ENCODE measurements around the gene ESRRG. TPM values are rescaled to one million over a fixed set of nuclear protein-coding genes. Genes with fewer than 3 reads are reported as not detected.

The ESRRG gene
- total RNA-seq, 1 donor from 2014 or later, result 3.8 TPM

GRCh38 chr1:216459651-216460207 is 263.5 kb downstream of the ESRRG start:
- DNase-seq (ENCODE audit: low spot score), result no peak
- H3K9me3 Mint-ChIP-seq (ENCODE audit: unreplicated experiment), result no peaks in the 10 kb centered on the region
- no peak overlapping the region for H3K27ac Mint-ChIP-seq (ENCODE audit: unreplicated experiment)
- H3K27me3 Mint-ChIP-seq (ENCODE audit: unreplicated experiment), result no peaks in the 10 kb centered on the region
- H3K36me3 Mint-ChIP-seq (ENCODE audit: low read depth, unreplicated experiment), result no peaks in the 10 kb centered on the region
- H3K4me1 Mint-ChIP-seq (ENCODE audit: unreplicated experiment), result peaks cover 4% of the 10 kb centered on the region
- no peak overlapping the region for H3K4me3 Mint-ChIP-seq (ENCODE audit: unreplicated experiment)
- no peak for TF ChIP-seq CTCF (IDR thresholded peaks at IDR 0.05; ENCODE audit: unreplicated experiment)

- Mint-ChIP-seq H3K36me3 (ENCODE audit: low read depth, unreplicated experiment) (no peaks in the 10 kb centered on the region), H3K4me3 (ENCODE audit: unreplicated experiment) (no peak overlapping the region), H3K4me1 (ENCODE audit: unreplicated experiment) (peaks cover 4% of the 10 kb centered on the region), H3K27me3 (ENCODE audit: unreplicated experiment) (no peaks in the 10 kb centered on the region), H3K9me3 (ENCODE audit: unreplicated experiment) (no peaks in the 10 kb centered on the region), H3K27ac (ENCODE audit: unreplicated experiment) (no peak overlapping the region)
- DNase-seq (ENCODE audit: low spot score), result no peak
- no peak for TF ChIP-seq CTCF (IDR thresholded peaks at IDR 0.05; ENCODE audit: unreplicated experiment)
Measured at GRCh38 chr1:216458812-216459211, 264.4 kb downstream of the ESRRG start.

GRCh38 chr1:216457356-216457755 is 265.9 kb downstream of the ESRRG start:
- no peak overlapping the region for H3K4me3 Mint-ChIP-seq (ENCODE audit: unreplicated experiment)
- no peaks in the 10 kb centered on the region for H3K36me3 Mint-ChIP-seq (ENCODE audit: low read depth, unreplicated experiment)
- no peak for DNase-seq (ENCODE audit: low spot score)
- no peak overlapping the region for H3K27ac Mint-ChIP-seq (ENCODE audit: unreplicated experiment)
- no peak for TF ChIP-seq CTCF (IDR thresholded peaks at IDR 0.05; ENCODE audit: unreplicated experiment)
- peaks cover 4% of the 10 kb centered on the region for H3K4me1 Mint-ChIP-seq (ENCODE audit: unreplicated experiment)
- no peaks in the 10 kb centered on the region for H3K9me3 Mint-ChIP-seq (ENCODE audit: unreplicated experiment)
- peaks cover 1% of the 10 kb centered on the region for H3K27me3 Mint-ChIP-seq (ENCODE audit: unreplicated experiment)

- H3K27me3 Mint-ChIP-seq (ENCODE audit: unreplicated experiment), result peaks cover 1% of the 10 kb centered on the region
- H3K4me3 Mint-ChIP-seq (ENCODE audit: unreplicated experiment), result no peak overlapping the region
- TF ChIP-seq CTCF (IDR thresholded peaks at IDR 0.05; ENCODE audit: unreplicated experiment), result no peak
- no peak overlapping the region for H3K27ac Mint-ChIP-seq (ENCODE audit: unreplicated experiment)
- H3K9me3 Mint-ChIP-seq (ENCODE audit: unreplicated experiment), result no peaks in the 10 kb centered on the region
- H3K36me3 Mint-ChIP-seq (ENCODE audit: low read depth, unreplicated experiment), result no peaks in the 10 kb centered on the region
- DNase-seq (ENCODE audit: low spot score), result no peak
- peaks cover 4% of the 10 kb centered on the region for H3K4me1 Mint-ChIP-seq (ENCODE audit: unreplicated experiment)
Measured at GRCh38 chr1:216456682-216457081, 266.5 kb downstream of the ESRRG start.

- no peak overlapping the region for H3K27ac Mint-ChIP-seq (ENCODE audit: unreplicated experiment)
- H3K4me1 Mint-ChIP-seq (ENCODE audit: unreplicated experiment), result no peaks in the 10 kb centered on the region
- no peak for TF ChIP-seq CTCF (IDR thresholded peaks at IDR 0.05; ENCODE audit: unreplicated experiment)
- H3K27me3 Mint-ChIP-seq (ENCODE audit: unreplicated experiment), result peaks cover 1% of the 10 kb centered on the region
- H3K4me3 Mint-ChIP-seq (ENCODE audit: unreplicated experiment), result no peak overlapping the region
- no peak for DNase-seq (ENCODE audit: low spot score)
- H3K36me3 Mint-ChIP-seq (ENCODE audit: low read depth, unreplicated experiment), result no peaks in the 10 kb centered on the region
- no peaks in the 10 kb centered on the region for H3K9me3 Mint-ChIP-seq (ENCODE audit: unreplicated experiment)
Measured at GRCh38 chr1:216453777-216454176, 269.5 kb downstream of the ESRRG start.

Measured in endothelial cell (in vitro differentiated cells).